ENCODE data around the gene OR51E1.

- TF ChIP-seq CTCF (IDR thresholded peaks at IDR 0.05), result no peak
- TF ChIP-seq EP300 (IDR thresholded peaks at IDR 0.05; ENCODE audit: low read depth), result no peak
- TF ChIP-seq POLR2AphosphoS5 (IDR thresholded peaks at IDR 0.05), result no peak
- TF ChIP-seq POLR2A (IDR thresholded peaks at IDR 0.05), result no peak
Measured at GRCh38 chr11:4704054-4704789, 60.4 kb downstream of the OR51E1 start, which contains the start of gene MMP26.

Data from transverse colon (tissue), 4 donors.